Measurements from ENCODE around the gene ZFYVE28. TPM values are rescaled to one million over a fixed set of nuclear protein-coding genes. Genes with fewer than 3 reads are reported as not detected.

Gene ZFYVE28
- polyA plus RNA-seq, 5 donors, result 2.9 to 4.0 (median 3.4) TPM

- no peak for DNase-seq
These were observed 157.2 kb downstream of the ZFYVE28 start for GRCh38 chr4:2261110-2261852.

GRCh38 chr4:2260344-2261109 lies 157.9 kb downstream of the ZFYVE28 start:
- DNase-seq, result no peak

- no peak for DNase-seq
These were observed 158.7 kb downstream of the ZFYVE28 start for GRCh38 chr4:2259541-2260343.

- DNase-seq, result no peak
These were observed 159.4 kb downstream of the ZFYVE28 start for GRCh38 chr4:2259036-2259540.

GRCh38 chr4:2258091-2259035 lies 160.1 kb downstream of the ZFYVE28 start:
- no peak for DNase-seq

DNA sequence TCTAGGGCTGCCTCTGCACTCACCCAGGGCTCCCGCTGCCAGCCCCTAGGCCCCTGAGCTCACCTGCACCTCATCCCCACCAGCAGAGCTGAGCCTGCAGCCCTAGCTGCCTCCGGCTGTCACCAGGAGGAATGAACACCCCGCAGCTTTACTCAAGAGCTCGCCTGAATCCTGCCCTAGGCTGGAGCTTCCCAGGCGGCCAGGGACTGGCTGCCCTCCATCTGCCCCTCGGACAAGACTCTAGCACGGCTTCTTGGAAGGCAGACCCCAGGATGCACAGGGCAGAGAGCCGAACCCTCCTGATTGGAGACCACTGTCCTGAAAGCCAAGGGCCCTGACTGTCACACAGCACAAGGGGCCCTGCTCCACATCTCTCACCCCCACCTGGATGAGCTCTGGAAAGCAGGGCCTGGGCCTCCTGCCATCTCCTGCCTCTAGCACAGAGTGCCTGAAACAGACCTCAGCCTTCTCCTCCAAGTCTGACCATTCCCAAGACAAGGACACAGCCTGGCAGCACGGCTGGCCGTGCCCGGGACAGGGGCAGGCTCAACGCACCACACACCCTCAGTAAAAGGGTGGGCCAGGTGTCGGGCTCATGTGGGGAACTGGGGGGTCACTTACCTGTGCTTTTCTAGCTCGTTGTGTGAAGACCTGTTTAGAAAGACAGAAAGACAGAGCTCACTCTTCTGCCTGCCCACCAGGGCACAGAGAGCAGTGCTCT lies 160.9 kb downstream of the ZFYVE28 start:
- no peak for DNase-seq

GRCh38 chr4:2256781-2257191 lies 161.7 kb downstream of the ZFYVE28 start:
- DNase-seq, result no peak

GRCh38 chr4:2256156-2256731 lies 162.2 kb downstream of the ZFYVE28 start:
- DNase-seq, result no peak

DNA sequence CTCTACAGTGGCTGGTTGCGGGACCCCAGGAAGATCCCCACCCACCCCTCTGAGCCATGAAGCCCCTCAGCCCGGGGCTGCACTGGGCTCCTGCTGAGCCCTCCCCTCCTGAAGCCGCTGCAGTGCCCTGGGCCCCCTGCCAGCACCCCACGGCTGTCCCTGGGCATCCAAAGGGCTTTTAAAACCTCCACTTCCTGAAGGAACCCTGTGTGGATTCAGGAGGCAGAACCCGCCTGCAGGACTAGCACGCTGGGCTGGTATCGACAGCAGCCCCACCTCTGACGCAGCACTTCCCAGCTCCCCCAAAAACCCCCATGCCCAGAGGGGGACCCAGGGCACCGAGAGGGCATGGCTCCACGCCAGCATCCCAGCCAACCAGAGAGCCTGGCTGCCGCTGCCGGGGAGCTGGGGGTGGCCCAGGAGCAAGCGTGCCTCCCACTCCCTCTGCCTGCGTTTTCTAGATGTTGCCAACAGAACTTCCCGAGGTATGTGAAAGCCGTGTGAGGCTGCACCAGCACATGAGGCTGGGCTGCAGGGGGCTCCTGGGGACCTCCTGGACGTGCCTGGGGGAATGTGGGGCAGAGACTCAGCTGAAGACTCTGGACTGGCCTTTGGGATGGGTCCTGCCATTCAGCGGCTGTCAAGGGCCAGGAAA lies 162.8 kb downstream of the ZFYVE28 start:
- DNase-seq, result peak; percentile 20 to 27

DNA sequence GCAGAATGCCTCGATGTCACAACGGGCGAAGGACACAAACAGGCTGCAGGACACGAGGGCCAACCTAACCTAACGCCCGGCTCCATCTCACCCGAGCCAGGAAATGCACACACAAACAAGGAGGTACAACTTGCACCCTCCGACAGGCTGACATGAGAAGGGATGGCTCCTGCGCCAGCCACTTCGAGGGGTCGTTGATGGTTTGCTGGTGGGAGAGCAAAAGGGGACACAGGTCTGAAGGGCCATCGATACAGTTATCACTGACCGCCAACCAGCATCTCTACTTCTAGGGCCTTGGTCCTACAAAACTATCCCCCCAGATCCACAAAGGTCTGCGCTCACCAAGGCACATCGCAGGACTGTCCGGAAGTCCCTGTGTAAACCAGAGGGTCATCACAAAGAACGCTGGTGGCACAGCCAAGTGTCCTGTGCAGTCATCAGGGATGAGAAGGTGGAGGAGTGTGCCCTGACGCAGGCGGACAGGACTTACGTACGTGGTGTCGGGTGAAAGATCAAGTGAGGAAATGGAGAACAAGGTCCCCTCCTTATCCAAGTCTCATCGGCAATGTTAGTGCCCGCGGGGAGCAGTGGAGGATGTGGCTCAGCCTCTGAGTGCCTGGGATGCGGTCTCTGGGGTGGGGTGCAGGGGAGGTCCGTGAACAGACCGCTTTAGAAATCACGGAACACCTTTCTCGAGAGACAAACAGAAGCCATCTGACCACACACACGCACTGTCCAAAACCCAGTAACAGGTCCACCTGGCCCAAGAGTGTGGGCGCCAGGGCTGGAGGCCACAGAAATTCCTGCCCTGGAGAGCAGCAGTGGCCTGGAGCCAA lies 163.6 kb downstream of the ZFYVE28 start:
- no peak for DNase-seq

DNA sequence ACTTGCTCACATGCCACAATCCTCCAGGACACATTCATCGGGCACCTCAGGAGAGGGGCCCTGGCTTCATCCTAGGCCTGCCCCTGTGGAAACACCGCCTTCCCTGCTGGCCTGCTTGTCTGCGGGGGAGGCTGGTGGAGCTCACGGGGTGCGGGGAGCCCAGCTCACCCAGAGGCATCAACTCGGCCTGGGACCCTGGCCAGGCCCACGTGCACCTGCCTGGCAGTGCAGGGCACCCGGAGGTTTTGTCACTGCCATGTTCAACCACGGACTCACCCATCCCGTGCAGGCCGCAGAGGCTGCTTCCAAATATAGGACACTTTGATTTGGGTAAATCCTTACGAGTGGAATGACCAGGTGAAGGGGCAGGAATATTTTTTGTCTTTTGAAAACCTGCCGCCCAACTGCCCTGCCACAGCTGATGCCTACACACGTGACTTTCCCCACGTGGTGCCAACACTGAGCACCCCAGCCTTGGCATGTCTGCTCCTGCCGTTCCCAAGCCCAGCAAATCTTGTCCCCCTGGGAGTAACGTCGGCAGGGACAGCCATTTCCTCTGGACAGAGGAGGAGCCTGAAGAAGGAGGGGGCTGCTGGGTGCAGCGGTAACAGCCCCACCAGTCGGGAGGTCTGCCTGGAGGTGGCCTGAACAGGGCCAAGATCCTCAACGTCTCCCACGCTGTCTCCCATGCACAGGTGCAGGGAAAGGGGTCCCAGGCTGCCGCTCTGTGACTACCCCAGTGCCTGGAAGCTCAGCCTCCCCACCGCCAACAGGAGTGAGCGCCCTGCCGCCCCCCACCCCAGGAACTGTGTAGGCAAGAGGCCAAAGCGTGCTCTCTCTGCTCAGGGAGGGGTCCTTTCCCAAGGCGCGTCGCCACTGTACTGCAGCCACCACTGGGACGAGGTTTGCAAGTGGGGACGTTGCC lies 165.0 kb downstream of the ZFYVE28 start:
- DNase-seq, result no peak

DNA sequence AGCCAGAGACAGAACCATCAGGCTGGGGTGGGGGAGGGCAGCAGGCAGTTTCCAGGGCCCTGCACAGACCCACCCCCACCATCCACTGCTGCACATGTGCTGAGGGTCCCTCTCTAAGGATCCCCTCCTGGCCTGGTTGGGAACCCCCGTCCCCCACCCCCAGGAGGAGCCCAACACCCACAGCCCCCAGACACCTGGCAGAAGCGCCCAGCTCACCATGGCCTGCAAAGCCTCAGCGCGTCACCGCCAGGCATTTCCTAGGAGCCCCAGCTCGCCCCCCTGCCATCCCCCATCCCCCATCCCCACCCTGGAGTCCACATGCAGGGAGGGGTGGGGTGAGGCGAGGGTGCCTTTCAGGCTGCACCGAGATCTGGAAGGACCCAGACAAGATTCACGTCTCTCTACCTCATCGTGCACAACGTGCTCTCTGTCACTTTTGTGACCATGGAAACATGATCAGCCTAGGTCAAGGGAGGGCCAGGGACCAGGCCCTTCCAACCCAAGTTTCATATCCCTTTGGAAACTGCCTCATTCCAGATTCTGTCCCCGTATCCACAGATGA lies 165.8 kb downstream of the ZFYVE28 start:
- DNase-seq, result no peak

DNA sequence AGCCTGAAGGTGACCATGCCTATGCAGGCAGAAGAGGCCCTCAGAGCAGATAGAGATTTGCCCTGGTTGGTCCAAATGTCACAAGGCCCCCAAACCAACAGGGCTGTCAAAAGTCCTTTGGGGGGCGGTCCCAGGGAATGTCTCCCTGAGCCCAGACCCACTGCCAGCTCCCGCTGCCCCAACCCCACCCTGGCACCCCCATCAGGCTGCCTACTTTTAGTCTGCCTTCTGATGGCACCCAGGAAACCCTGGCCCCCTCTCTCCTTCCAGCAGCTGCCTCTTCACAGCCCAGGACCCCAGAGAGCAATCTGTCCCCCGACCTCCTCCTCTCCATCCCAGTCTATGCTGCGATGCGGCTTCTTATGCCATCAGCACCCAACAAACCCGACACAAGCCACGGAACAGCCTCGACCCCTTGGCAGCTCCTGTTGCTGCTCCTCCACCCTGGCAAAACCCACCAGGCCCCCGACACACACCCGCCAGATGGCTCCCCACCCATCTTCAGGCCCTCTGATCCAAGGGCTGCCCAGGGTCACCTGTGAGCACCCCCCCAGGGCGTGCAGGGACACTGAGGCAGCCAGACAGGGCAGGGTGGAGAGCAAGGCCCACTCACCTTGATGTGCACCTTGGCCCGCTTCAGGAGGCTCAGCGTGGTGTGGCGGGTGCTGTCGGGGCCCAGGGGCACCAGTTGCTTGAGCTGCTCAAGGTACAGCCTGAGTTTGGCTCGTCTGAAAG lies 166.5 kb downstream of the ZFYVE28 start:
- no peak for DNase-seq

GRCh38 chr4:2251073-2251794 lies 167.2 kb downstream of the ZFYVE28 start:
- DNase-seq, result no peak

GRCh38 chr4:2250357-2251072 lies 167.9 kb downstream of the ZFYVE28 start:
- DNase-seq, result no peak
